IMR-90 (cell line): ENCODE data around the gene EGFR. TPM values are rescaled to one million over a fixed set of nuclear protein-coding genes. Genes with fewer than 3 reads are reported as not detected.

ENCODE experiments used
- ATAC-seq: fragments of 200-7000 bp; cut with Tn5 transposase; 2 replicates; pipeline ENCODE4 v1.9.1; 2020; ENCODE audit warnings: low read depth, mild to moderate bottlenecking, moderate library complexity
- BruUV-seq: library from RNA; stranded (reverse); fragments of 400-500 nt; replicated peaks from 2 replicates; lab custom pipeline; 2021; lab: Mats Ljungman, UMichigan
- CTCF ChIA-PET: fragments of 300-600 bp; formaldehyde crosslinking; extraction: SDS; loops from one replicate; lab custom pipeline; 2021; ENCODE audit warnings: antibody characterized with exemption; lab: Yijun Ruan, JAX
- POLR2A ChIA-PET: fragments of 300-600 bp; sonication (Branson Sonifier 250); formaldehyde crosslinking; loops from one replicate; lab custom pipeline; 2022; ENCODE audit warnings: antibody characterized with exemption; ENCODE audit not compliant: unreplicated experiment; lab: Charles Lee
- DNase-seq: peaks from one replicate; pipeline ENCODE4 v3.0.0; 2013
- H2AFZ ChIP-seq: replicated peaks from 2 replicates; pipeline ENCODE3; 2013; ENCODE audit warnings: low read length, mild to moderate bottlenecking; ENCODE audit not compliant: poor library complexity
- H2AK5ac ChIP-seq: 2 replicates; pipeline ENCODE4 v1.6.1; 2013; ENCODE audit warnings: low read depth, low read length, inconsistent platforms
- H2AK9ac ChIP-seq: replicated peaks from 2 replicates; pipeline ENCODE3; 2013; ENCODE audit warnings: mild to moderate bottlenecking, low read depth, low read length, moderate library complexity; ENCODE audit not compliant: poor library complexity
- H2BK120ac ChIP-seq: 2 replicates; pipeline ENCODE4 v1.6.1; 2013; ENCODE audit warnings: low read depth, low read length, inconsistent platforms
- H2BK15ac ChIP-seq: 3 replicates; pipeline ENCODE4 v1.6.1; 2013; ENCODE audit warnings: low read depth, low read length, inconsistent platforms
- H2BK20ac ChIP-seq: 2 replicates; pipeline ENCODE4 v1.6.1; 2013; ENCODE audit warnings: low read depth, mild to moderate bottlenecking, inconsistent platforms, low read length, moderate library complexity
- H2BK5ac ChIP-seq: 2 replicates; pipeline ENCODE4 v1.6.1; 2013; ENCODE audit warnings: mild to moderate bottlenecking, low read depth, low read length, inconsistent platforms; ENCODE audit not compliant: poor library complexity, severe bottlenecking
- H3K14ac ChIP-seq: replicated peaks from 2 replicates; pipeline ENCODE4 v1.6.1; 2013; ENCODE audit warnings: low read depth, low read length, inconsistent platforms
- H3K18ac ChIP-seq: 2 replicates; pipeline ENCODE4 v1.6.1; 2013; ENCODE audit warnings: low read depth, low read length, control low read depth
- H3K23ac ChIP-seq: 2 replicates; pipeline ENCODE4 v1.6.1; 2013; ENCODE audit warnings: low read depth, low read length, inconsistent platforms
- H3K27ac ChIP-seq: 2 replicates; pipeline ENCODE4 v1.5.1; 2013; ENCODE audit warnings: mild to moderate bottlenecking, control low read depth, low read length; ENCODE audit not compliant: insufficient read depth
- H3K27me3 ChIP-seq: 2 replicates; pipeline ENCODE4 v1.6.1; 2013; ENCODE audit warnings: low read length; ENCODE audit not compliant: control insufficient read depth, insufficient read depth
- H3K36me3 ChIP-seq: 2 replicates; pipeline ENCODE4 v1.6.1; 2013; ENCODE audit warnings: low read length, mixed read lengths; ENCODE audit not compliant: control insufficient read depth, insufficient read depth
- H3K4ac ChIP-seq: 2 replicates; pipeline ENCODE4 v1.6.1; 2013; ENCODE audit warnings: low read depth, low read length, inconsistent platforms
- H3K4me1 ChIP-seq: 2 replicates; pipeline ENCODE4 v1.6.1; 2013; ENCODE audit warnings: low read length, mixed read lengths; ENCODE audit not compliant: control insufficient read depth, insufficient read depth
- H3K4me2 ChIP-seq: 2 replicates; pipeline ENCODE4 v1.6.1; 2013; ENCODE audit warnings: low read depth, mild to moderate bottlenecking, control low read depth, low read length, moderate library complexity
- H3K4me3 ChIP-seq: 2 replicates; pipeline ENCODE4 v1.5.1; 2013; ENCODE audit warnings: low read depth, mild to moderate bottlenecking, control low read depth, low read length, moderate library complexity; ENCODE audit not compliant: insufficient read depth
- H3K56ac ChIP-seq: 2 replicates; pipeline ENCODE4 v1.6.1; 2013; ENCODE audit warnings: low read length, inconsistent platforms; ENCODE audit not compliant: insufficient read depth; ENCODE audit errors: extremely low read depth
- H3K79me1 ChIP-seq, 2 experiments: 2 replicates each; pipeline ENCODE4 v1.6.1; 2013; ENCODE audit warnings: low read length in 2 of 2, inconsistent platforms in 1 of 2, low read depth in 1 of 2
- H3K9ac ChIP-seq: 2 replicates; pipeline ENCODE4 v1.6.1; 2013; ENCODE audit warnings: low read depth, low read length, control low read depth
- H3K9me1 ChIP-seq: 2 replicates; pipeline ENCODE4 v1.6.1; 2013; ENCODE audit warnings: low read length, inconsistent platforms; ENCODE audit not compliant: insufficient read depth
- H3K9me3 ChIP-seq: 2 replicates; pipeline ENCODE4 v1.6.1; 2013; ENCODE audit warnings: low read length; ENCODE audit not compliant: control insufficient read depth, insufficient read depth
- H4K20me1 ChIP-seq: 2 replicates; pipeline ENCODE4 v1.6.1; 2013; ENCODE audit warnings: low read length, inconsistent platforms; ENCODE audit not compliant: insufficient read depth
- H4K5ac ChIP-seq: 2 replicates; pipeline ENCODE4 v1.6.1; 2013; ENCODE audit warnings: mild to moderate bottlenecking, low read depth, low read length, control low read depth
- H4K8ac ChIP-seq, 2 experiments: 2 replicates each; pipeline ENCODE4 v1.6.1; 2013; ENCODE audit warnings: low read depth in 2 of 2, low read length in 2 of 2, control low read depth in 1 of 2, inconsistent platforms in 1 of 2
- H4K91ac ChIP-seq: 2 replicates; pipeline ENCODE4 v1.6.1; 2013; ENCODE audit warnings: low read depth, low read length, inconsistent platforms; ENCODE audit not compliant: insufficient read depth
- BHLHE40 ChIP-seq: fragments of 150-350 bp; IDR thresholded peaks from 2 replicates; pipeline ENCODE4 v1.6.1; 2016; ENCODE audit warnings: mild to moderate bottlenecking, low read depth, low read length
- CEBPB ChIP-seq: IDR thresholded peaks from 2 replicates; pipeline ENCODE4 v1.6.1; 2012; ENCODE audit warnings: low read depth, low read length, improper control_type of control experiment
- CTCF ChIP-seq: conservative IDR thresholded peaks from 2 replicates; pipeline ENCODE4 v1.5.1; 2012; ENCODE audit warnings: mild to moderate bottlenecking, low read depth, low read length, improper control_type of control experiment
- MAFK ChIP-seq: IDR thresholded peaks from 2 replicates; pipeline ENCODE4 v1.6.1; 2012; ENCODE audit warnings: low read depth, low read length, improper control_type of control experiment
- RFX5 ChIP-seq: IDR thresholded peaks from 2 replicates; pipeline ENCODE4 v1.8.0; 2012; ENCODE audit warnings: low read depth, mild to moderate bottlenecking, low read length, moderate library complexity
- SMC3 ChIP-seq: fragments of 150-350 bp; IDR thresholded peaks from 2 replicates; pipeline ENCODE4 v1.6.1; 2016; ENCODE audit warnings: low read depth, mild to moderate bottlenecking, antibody characterized with exemption, low read length, moderate library complexity
- USF2 ChIP-seq: fragments of 150-350 bp; IDR thresholded peaks from 2 replicates; pipeline ENCODE4 v1.6.1; 2017; ENCODE audit warnings: mild to moderate bottlenecking, antibody characterized with exemption, low read length, low read depth
- WGBS, 2 experiments: methylation state at CpG; one replicate each; pipeline versions ENCODE4 v1.1.5 to v1.1.7; 2013; ENCODE audit warnings: missing lambda C conversion rate in 2 of 2; ENCODE audit not compliant: insufficient read length in 1 of 2; ENCODE audit errors: extremely low coverage in 2 of 2; 5-methylcytosine and 5-hydroxymethylcytosine counted together
- dilution Hi-C: fragments of 300-500 bp; cut with HindIII; formaldehyde crosslinking; loops from one replicate; pipeline ENCODE4 v1.14.3; 2018; ENCODE audit warnings: low sequenced_read_pairs; ENCODE audit not compliant: unreplicated experiment
- in situ Hi-C: fragments of 300-500 bp; cut with MboI; formaldehyde crosslinking; loops from 3 replicates; pipeline ENCODE4 v1.14.3; 2019; ENCODE audit warnings: low sequenced_read_pairs, inconsistent platforms, mixed read lengths
- intact Hi-C: fragments of 100-400 bp; cut with micrococcal nuclease; formaldehyde crosslinking; loops from 2 replicates; pipeline ENCODE4 v1.10.0; 2022
- polyA plus RNA-seq, 3 experiments: library from polyadenylated mRNA; depleted of rRNA; stranded (reverse); fragments of >200 nt; gene quantifications; 2 replicates each; pipeline ENCODE4 v1.2.3, GENCODE V29; 2012; ENCODE audit warnings: low replicate concordance in 1 of 3
- total RNA-seq: library from RNA; depleted of rRNA; stranded (reverse); fragments of >200 nt; gene quantifications from 2 replicates; pipeline ENCODE4 v1.2.3, GENCODE V29; 2012

Gene EGFR
- total and polyA plus RNA-seq, 2 of the 4 experiments (the other 2 are of a cell fraction), result 36.9 to 60.4 TPM

- WGBS, 2 experiments, result 91% methylated on average over 7 of the region's 12 CpGs; no CpG with 5 or more reads in 1 of the 2 experiments
- peak overlapping the region; percentile 55; the same call in 1 of the 2 replicates for H3K4ac ChIP-seq
- in situ Hi-C loops, result no loop called here
- no peak overlapping the region for H3K56ac ChIP-seq
- H3K18ac ChIP-seq, result no peak overlapping the region; the same call in 1 of the 2 replicates
- H2BK15ac ChIP-seq, result no peak overlapping the region
- ATAC-seq (no peak), DNase-seq (no peak)
- peaks cover 32 to 81% of the 10 kb centered on the region in 2 experiments for H3K79me1 ChIP-seq
- H3K9me1 ChIP-seq, result peaks cover 32% of the 10 kb centered on the region
- intact Hi-C loops, result no loop called here
- H2BK120ac ChIP-seq, result peak overlapping the region; percentile 12; the same call in 1 of the 2 replicates
- no peak overlapping the region for H2AFZ ChIP-seq
- ChIA-PET POLR2A (no interaction called here), CTCF (interaction anchor here (0.6 to 0.7 kb wide), 2 partner anchors 15 to 212 kb away, joined by 3 to 5 read pairs; no protein-coding TSS in a partner anchor)
- no peaks in the 10 kb centered on the region for H3K27me3 ChIP-seq
- no peak overlapping the region for H3K23ac ChIP-seq
- H3K4me1 ChIP-seq, result peaks cover 53% of the 10 kb centered on the region
- no peak overlapping the region for H3K4me2 ChIP-seq
- no peaks in the 10 kb centered on the region for H3K9me3 ChIP-seq
- dilution Hi-C loops, result no loop called here
- no peak overlapping the region for H3K4me3 ChIP-seq
- peak overlapping the region; percentile 57; the same call in 1 of the 2 replicates for H2AK5ac ChIP-seq
- H3K14ac ChIP-seq, result peak overlapping the region; percentile 71; the same call in 1 of the 2 replicates
- no peak overlapping the region for H3K9ac ChIP-seq
- peaks cover 6% of the 10 kb centered on the region for H3K36me3 ChIP-seq
- no TSS peak for BruUV-seq
- H4K8ac ChIP-seq, result peak overlapping the region in 1 of 2 experiments; percentile 33; a peak in 1 of 4 replicates
- no peak overlapping the region for H2BK20ac ChIP-seq
- 0 out of 2 replicates have a peak, but pooled peaks have one; percentile 16 for TF ChIP-seq MAFK
- TF ChIP-seq USF2, result no peak
- TF ChIP-seq BHLHE40, result no peak
- TF ChIP-seq RFX5, result no peak
- no peak for TF ChIP-seq SMC3
- no peak for TF ChIP-seq CTCF
- TF ChIP-seq CEBPB, result no peak
- H2AK9ac ChIP-seq, result peak overlapping the region; percentile 6
- peaks cover 4% of the 10 kb centered on the region; the same call in 1 of the 2 replicates for H4K20me1 ChIP-seq
- no peak overlapping the region for H4K91ac ChIP-seq
- no peak overlapping the region; the same call in 1 of the 2 replicates for H4K5ac ChIP-seq
- H2BK5ac ChIP-seq, result peak overlapping the region; percentile 97
- peak overlapping the region; percentile 47; the same call in 1 of the 2 replicates for H3K27ac ChIP-seq
Observed at GRCh38 chr7:55124989-55125875, 106.4 kb downstream of the EGFR start.
